ENCODE results near the gene OTOP2.
"Not testable (repeated sequence)": the region's sequence is repeated elsewhere in the genome, so short reads cannot be mapped to it uniquely, and the experiment has no call there.

Gene OTOP2

DNA sequence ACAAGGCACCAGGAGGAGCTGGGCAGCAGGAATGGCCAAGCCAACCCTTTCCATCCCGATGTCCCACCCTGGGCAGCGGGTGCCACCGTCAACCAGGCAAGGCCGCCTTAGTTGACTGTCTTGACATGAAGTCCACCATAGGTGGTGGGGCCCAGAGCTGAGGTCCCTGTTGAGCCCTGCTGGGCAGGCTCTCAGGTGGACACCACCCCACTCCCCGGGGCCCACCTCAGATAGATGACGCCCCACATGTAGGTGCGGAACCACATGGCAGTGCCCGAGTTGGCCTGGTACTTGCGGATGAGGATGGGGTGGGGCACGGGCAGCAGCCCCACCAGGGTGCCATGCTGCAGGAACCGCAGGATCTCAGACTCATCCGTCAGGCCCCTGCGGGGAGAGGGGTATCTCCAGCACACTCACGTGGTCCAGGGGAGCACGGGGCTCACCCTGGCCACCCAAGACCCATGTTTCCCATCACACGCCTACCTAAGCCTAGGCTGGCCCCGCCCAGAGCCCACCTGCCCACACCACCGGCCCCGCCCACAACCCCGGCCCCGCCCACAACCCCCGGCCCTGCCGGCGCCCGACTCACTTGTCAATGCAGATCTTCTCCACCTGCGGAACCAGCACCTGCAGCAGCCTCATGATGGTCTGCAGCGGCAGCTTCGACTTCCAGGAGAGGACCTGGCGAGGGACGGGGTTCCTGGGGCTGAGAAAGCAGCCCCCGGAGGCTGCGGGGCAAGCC, 27.8 kb downstream of the OTOP2 start:
- no peak for DNase-seq

DNA sequence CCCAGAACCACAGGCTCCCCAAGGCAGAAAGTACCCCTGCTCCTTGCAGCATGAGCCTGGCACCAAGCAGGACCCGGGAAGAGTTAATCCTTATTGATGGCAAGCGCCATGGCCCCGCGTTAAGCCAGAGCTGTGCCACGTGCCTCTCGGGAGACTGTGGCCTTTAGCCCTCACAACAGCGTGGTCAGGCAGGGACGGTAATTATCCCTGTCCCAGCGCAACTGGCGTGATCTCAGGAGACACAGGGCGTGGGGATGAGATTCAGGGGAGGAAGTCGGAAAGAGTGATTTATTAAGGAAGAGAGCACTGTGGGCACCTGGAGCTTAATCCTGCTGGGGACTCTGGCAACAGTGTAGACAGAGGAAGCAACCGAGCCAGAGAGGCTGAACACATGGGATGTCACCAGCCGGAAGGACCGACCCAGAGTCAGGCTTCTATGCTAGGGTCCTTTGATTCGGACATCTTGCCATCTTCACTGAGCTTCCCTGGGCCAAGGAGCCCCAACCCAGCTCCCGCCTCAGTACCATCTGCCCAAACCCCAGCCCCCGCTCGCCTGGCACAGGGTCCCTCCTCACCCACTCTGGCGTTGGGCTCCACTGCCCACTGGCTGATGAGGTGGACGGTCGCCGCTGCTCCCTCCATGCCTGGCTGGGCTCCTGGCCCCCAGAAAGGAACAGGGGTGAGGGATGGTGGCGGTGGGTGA, 28.5 kb downstream of the OTOP2 start:
- DNase-seq: no peak

DNA sequence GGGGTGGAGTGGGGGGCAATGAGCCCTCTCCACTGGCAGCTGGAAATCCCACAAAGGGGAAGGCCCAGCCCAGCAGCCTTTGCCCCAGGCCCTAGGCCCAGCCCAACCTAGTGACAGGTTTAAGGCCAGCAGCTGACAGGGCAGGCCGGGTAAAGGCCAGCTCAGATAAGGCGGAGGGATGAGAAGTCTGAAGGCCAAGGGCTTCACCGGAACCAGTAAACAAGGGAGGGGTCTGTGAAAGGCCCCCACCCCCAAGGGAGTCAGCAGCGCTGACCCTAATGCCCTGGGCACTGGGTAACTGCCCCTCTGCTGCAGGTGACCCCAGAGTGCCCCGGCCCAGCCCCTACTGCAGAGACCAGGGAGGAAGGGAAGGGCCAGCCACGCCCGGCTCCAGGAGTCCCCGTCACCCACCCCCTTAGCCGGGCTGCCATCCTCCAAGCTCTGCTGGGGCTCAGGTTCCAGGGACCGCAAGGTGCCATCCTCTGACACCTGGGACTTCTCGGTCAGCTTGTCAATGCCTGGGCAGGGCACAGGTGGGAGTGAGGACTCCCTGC, 29.1 kb downstream of the OTOP2 start:
- DNase-seq: no peak

DNA sequence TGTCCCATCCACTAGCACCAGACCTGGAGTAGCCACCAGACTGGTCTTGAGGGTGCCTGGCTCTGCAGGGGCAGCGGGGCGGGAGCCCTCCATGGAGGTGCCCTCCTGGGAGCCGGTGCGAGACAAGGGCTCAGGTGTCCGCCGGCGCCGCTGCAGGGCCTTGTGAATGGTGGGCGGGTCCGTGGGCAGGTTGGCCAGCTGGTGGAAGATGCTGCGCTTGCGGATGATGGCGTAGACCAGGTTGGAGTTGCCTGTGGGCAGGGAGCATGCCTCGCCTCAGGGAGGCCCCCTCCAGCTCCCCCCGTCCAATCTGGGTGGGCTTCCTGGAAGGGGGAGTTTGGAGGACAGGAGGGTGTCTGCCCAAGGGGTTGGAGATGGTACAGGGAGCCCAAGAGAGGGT, 30.0 kb downstream of the OTOP2 start:
- no peak for DNase-seq

DNA sequence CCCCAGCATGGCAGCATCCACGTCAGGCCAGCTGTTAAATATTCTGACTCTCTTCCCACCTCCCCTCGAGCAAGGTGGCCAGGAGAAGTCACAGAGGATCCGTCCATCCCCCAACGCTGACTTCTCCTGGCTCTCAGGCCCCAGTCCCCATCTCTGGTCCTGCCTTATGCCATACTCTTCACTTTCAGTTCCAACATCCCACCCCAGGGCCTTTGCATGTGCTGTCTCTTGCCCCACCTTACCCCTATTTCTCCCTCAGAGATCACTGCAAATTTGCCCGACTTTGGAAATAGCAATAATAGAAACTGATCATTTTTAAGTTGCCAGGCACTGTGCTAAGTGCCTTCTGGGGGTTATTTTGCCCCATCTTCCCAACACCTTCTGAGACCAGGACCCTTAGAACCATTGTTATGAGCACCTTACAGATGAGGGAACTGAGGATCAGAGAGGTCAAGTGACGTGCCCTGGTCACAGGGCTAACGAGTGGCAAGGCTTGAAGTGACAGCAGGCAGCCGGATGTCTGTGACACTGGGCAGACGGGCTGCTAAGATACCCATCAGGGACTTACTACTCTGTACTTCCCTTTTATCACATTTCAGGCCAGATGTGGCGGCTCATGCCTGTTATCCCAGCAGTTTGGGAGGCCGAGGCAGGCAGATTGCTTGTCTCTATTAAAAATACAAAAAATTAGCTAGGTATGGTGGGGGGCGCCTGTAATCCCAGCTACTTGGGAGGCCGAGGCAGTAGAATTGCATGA, 30.8 kb downstream of the OTOP2 start:
- DNase-seq: no peak

DNA sequence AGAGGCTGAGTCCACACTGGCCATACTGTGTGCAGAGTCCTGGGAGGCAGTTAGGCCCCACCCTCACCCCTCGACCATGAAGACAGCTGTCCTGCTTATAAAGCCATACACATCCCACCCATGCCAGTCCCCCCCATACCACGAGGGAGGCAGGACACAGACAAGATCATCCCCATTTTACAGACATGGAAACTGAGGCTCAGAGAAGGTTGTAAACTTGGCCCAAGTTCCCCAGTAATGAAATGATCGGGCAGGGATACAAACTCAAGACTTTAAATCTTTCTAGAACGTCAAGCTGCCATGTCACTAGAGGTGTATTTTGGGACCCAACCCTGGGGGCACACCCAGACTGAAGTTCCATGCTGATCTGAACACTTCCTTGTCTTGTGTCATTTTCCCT, 32.0 kb downstream of the OTOP2 start:
- DNase-seq: no peak

DNA sequence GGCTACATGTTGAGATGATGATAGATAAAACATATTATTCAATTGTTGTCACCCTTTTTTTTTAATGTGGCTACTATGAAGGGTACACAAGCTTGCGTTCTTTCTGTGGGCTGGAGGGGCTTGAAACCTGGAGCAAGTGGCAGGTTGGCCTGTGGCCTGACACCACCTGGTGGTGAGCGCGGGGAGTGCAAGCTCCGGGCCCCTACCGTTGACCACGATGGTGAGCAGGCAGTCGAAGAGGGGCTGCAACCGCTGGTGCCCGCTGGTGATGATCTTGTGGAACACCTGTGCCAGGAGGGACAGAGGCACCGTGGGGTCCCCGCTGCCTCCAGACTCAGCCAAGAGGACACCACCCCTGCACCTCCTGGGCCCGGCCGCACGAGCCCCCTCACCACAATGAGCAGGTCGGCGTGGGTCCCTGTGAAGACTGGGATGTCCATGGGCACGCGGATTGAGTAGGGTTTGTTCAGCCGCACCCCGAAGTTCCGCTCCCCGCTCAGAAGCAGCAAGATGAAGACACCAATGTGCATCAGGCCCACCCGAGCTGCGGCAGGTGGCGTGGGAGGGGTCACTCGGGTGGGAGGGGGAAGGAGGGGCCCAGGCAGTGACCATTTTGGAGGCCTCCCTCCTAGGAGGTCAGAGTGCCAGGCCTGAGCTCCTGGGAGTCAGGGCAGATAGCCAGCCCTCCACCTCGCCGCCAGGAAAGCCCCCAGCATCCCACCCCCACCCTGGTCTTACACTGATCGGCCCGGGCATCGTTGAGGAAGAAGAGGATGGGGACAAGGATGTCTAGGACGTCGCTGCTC, 34.1 kb downstream of the OTOP2 start:
- DNase-seq: peak in 37 of 56 donors; percentile 6 to 78 (median 23)

DNA sequence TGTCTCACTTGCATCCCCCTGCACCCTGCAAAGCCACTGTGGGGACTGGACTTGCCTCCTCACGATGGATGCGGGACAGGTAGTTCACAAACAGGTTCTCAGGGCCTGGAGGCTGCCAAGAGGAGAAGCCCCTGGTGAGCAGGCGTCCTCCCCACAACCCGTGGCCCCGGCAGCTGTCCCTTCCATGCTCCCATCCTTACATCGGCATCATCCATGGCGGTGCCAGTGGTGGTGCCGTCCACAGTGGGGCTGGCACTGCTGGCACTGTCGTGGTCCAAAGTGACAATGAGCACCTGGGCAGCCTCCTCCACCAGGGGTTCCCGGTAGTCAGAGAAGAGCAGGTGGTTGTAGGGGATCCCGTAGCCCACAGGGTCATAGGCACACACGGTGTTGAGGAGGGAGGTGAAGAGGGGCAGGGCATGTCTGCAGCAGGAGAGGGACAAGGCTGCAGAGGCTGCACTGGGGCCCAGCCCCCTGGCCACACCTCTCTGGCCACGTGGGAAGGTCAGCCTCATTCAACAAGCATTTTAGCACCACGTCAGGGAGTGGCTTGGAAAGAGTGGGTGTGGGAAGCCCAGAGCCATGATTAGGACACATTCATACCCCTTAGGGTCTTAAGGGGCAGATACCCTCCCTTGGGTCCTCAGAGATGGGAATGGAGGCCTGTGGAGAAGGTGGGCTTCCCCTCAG, 35.9 kb downstream of the OTOP2 start:
- DNase-seq: no peak

DNA sequence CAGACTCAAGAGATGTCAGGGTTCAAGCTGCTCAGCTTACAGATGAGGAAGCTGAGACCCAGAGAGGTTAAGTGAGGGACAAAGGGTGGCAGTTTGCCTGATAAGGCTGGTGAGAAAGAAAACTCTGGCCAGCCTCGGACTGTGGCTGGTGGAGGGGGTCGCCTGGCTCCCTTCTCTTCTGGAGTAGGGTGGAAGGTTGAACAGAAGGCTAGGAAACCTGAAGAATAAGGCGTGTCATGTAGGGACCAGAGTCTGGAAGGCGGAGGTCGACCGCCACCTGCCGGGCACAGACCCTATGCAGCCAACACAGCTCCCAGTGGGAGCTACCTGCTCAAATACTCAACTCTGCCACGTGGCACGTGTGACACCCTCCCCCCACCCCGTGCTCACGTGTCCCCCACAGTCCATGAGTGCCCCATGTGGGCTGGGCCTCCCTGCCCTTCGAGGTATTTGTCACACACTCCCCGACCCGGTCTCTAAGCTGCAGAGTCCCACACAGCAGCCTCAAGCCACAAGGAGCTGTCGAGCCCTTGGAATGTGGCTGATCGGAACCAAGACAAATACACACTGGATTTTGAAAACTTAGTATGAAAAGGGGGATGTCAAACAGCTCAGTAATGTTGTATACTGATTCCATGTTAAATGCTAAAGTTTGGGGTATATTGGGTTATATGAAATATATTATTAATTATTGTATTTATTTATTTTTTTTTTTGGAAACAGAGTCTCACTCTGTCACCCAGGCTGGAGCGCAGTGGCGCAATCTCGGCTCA, 36.7 kb downstream of the OTOP2 start:
- DNase-seq: no peak

DNA sequence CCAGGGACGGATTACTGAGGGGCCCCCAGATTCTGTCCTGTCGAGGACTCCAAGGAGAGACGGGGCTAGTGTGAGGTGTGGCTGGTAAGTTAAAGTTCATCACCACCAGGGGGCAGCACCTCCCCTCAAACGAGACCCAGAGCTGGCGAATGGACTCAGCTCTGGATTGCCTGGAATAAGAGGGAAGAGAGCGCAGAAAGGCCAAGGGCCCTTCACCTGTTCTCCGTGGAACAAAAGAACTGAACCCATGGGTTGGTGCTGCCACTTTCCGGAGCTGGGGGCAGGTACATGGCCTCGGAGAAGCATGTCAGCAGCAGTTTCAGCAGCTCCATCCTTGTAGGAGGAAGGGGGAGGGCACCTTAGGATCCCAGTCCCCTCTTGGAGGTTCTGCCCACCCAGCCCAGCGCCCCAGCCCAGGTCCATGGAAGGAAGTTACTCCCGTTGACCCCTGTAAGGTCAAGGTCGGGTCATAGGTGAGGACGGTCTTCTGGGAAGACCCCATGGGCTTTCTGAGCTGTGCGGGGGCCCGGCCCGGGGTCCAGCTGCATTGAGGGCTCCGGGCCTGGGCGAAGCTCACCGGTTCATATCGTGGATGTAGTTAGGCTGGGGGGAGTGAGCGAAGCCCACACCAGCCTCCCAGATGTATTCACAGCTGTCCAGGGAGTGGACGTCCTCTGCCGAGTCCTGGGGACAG, 37.7 kb downstream of the OTOP2 start:
- DNase-seq: peak in 54 of 56 donors; percentile 30 to 92 (median 70)

DNA sequence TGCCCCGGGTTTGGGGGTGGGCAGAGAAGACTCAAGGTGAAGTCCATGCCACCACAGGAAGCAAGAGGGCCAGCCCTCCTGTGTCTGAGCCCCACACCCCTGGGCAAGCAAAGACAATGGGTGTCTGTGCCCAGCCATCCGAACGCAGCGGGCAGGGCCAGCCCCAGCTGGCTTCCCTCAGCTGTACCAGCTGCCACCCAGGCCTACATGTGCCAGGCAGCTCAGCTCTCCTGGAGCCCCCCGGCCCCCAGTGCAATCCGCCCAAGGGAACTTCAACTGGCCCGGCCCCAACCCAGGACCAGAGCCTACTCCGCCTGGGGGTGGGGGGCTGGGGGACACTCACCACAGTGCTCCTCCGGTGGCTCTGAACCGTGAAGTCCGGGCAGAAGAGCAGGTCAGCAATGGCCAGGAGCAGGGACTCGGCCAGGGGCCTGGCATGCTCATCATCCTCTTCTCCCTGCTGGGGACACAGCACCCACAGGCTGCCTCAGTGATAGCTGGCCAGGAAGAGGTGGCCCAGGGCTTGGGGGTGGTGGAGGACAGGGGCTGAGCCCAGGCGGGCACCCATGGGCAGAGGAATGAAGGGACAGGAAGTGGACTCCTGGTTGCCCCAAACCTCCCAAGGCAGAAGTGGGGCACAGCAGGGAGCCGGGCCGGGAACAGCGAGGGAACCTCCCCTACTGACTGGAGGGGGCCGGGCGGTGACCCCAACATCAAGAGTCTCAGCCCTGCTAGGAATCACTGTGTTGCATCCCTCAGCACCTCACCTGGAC, 38.7 kb downstream of the OTOP2 start:
- peak in 52 of 56 donors; percentile 13 to 87 (median 51) for DNase-seq

DNA sequence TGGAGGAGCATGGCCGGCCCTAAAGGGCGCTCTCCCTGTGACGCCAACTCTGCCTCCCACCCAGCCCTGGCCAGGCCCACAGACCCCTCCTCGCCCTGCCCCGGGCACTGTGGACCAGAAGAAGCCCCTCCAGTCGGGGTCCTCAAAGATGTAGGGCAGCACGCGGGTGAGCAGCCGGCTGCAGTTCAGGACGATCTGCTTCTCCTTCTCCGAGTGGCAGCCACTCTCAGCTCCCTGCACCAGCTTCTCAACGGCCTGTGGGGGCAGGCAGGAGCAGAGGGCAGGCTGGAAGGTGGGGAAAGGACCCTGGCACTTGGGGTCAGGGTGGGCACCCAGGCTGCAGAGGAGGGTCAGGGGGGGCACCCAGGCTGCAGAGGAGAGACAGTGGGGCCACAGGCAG, 39.6 kb downstream of the OTOP2 start:
- DNase-seq: peak in 3 of 56 donors; percentile 11 to 25 (median 15)

DNA sequence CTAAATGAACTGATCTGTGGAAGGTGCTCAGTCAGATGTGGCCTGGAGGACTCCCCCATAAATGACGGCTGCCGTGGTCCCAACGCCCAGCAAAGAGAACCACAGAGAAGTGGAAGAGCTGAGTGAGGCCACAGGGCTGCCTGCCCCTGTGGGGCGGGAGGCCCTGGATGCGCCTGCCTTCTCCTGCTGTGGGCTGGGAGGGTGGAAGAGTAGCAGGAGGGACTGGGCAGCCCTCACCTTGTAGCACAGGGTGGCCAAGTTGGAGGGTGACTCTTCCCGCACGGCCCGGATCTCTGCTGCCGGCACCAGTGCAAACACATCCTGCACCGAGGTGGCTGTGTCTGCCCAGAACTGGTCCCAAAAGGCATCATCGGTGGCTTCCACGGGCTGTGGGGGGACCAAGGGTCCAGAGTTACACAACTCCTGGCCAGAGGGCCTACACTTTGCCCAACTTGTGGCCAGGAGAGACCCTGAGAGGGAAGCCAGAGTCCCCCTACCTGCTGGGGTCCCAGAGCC, 40.2 kb downstream of the OTOP2 start:
- no peak for DNase-seq

DNA sequence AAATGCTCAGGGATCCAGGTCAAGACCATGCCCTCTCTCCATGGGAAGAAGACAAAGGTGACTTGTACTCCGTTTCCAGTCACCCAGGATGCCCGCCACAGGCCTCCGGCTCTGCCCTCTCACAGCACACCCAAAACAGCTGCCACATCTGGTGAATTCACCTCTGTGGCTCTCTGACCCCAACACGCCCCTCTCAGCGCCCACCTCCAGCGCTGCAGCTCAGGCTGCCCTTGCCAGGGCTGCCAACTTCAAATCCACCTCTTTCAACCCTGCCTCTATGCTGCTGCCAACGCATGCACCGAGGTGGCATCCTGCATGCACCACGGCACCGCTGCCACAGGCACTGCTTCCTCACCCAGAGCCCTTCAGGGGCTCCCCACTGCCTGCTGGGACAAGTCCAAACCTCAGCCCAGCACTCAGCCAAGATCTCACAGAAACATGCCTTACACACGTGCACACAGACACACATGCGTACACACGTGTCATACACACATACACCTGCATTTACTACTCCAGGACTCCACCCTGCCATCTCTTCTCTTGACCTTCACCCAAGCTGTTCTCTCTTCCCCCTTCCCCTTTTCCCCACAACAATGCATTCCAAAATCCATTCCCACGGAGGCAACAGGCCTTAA, 41.0 kb downstream of the OTOP2 start:
- DNase-seq: no peak

DNA sequence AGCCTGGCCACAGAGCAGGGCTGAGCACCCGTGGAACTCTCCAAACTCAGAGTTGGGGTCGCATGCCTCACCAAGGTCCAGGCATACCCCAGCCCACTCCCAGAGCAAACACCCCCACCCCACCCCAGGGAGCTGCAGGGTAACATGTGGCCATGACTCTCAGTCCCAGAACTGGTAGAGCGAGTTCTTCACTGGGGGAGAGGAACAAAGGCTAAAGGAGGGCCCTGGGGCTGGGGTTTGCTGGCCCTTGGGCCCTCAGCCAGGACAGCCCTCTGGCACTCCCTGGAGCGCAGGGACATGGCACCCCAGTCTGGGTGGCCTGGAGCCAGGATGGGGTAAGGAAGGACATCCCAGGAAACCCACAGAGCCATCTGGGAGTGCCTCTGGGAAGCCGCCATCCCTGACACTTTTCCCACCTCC, 44.3 kb downstream of the OTOP2 start:
- no peak for DNase-seq

DNA sequence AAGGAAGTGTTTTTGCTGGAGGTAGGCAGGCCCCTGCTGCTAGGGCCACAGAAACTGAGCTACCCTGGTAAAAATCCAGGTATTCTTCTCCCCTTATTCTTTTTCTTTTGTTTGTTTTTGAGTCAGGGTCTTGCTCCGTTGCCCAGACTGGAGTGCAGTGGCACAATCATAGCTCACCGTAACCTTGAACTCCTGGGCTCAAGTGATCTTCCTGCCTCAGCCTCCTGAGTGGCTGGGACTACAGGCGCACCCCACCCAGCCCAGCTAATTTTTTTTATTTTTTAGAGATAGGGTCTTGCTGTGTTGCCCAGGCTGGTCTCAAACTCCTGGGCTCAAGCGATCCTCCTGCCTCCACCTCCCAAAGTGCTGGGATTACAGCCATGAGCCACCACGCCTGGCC, 45.4 kb downstream of the OTOP2 start:
- not testable (repeated sequence) for DNase-seq

DNA sequence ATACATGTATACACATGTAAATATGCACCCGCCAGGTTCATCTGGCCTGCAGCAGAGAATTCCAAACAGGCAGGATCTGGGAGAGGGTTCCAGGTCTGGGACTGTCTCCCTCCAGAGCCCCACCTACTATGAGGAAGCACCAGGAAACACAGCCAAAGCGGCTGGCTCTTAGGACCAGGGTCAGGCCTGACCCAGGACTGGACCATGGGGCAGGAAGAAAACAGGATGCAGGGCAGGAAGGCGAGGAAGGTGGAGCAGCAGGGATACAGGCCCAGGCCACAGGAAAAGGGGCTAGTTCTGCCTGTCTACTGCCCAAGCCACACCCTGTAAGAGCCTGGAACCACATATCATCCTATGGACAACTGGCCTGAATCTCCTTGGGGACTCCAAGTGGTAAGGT, 46.3 kb downstream of the OTOP2 start:
- no peak for DNase-seq
